Measurements from ENCODE around the gene SFTPA1. TPM values are rescaled to one million over a fixed set of nuclear protein-coding genes. Genes with fewer than 3 reads are reported as not detected.
"Not testable (repeated sequence)": the region's sequence is repeated elsewhere in the genome, so short reads cannot be mapped to it uniquely, and the experiment has no call there.

The SFTPA1 gene
- polyA plus RNA-seq, 1 experiment: not detected

GRCh38 chr10:79615577-79615976, 4.8 kb downstream of the SFTPA1 start:
- TF ChIP-seq CTCF (IDR thresholded peaks at IDR 0.05; ENCODE audit: low read depth, low read length): no peak
- ChIA-PET POLR2A (no interaction called here), CTCF (no interaction called here)
- DNase-seq (ENCODE audit: low read depth, low spot score): no peak
- Histone ChIP-seq H3K4me3 (ENCODE audit: low read depth, low read length) (no peak overlapping the region), H3K27ac (ENCODE audit: low read depth, low read length) (no peak overlapping the region), H3K9me3 (ENCODE audit: control insufficient read depth, insufficient read depth, low read length) (no peaks in the 10 kb centered on the region), H3K27me3 (ENCODE audit: control insufficient read depth, insufficient read depth, low read length) (peaks cover 7% of the 10 kb centered on the region)

- DNase-seq (ENCODE audit: low read depth, low spot score): no peak
- no peak overlapping the region for H3K4me3 ChIP-seq (ENCODE audit: low read depth, low read length)
- TF ChIP-seq CTCF (IDR thresholded peaks at IDR 0.05; ENCODE audit: low read depth, low read length): no peak
- H3K27ac ChIP-seq (ENCODE audit: low read depth, low read length): no peak overlapping the region
- no peaks in the 10 kb centered on the region for H3K9me3 ChIP-seq (ENCODE audit: control insufficient read depth, insufficient read depth, low read length)
- CTCF ChIA-PET: no interaction called here
- POLR2A ChIA-PET: no interaction called here
- peaks cover 7% of the 10 kb centered on the region for H3K27me3 ChIP-seq (ENCODE audit: control insufficient read depth, insufficient read depth, low read length)
Observed at GRCh38 chr10:79616164-79616563, 5.4 kb downstream of the SFTPA1 start.

- H3K9me3 ChIP-seq (ENCODE audit: control insufficient read depth, insufficient read depth, low read length); CTCF ChIA-PET; H3K4me3 ChIP-seq (ENCODE audit: low read depth, low read length); H3K27ac ChIP-seq (ENCODE audit: low read depth, low read length); DNase-seq (ENCODE audit: low read depth, low spot score); POLR2A ChIA-PET; H3K27me3 ChIP-seq (ENCODE audit: control insufficient read depth, insufficient read depth, low read length): not testable (repeated sequence)
Observed at GRCh38 chr10:79623663-79624062, 12.9 kb downstream of the SFTPA1 start.

DNA sequence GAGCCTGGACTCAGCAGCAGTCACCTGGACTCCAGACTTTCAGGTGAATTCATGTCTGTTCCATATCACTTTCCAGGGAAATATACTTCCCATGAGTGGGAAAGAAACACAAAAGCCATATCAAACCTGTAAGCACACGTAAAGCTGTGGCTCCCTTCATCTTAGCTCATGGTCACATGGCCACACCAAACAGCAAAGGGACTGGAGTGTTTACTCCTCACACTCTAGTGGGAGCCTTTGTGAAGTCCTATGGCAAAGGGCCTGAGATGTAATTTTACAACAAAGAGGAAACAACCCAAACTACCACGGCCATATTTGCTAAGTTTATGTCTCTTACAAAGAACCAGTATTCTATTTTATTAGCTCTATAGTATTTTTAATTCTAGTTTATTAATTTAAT, 16.3 kb downstream of the SFTPA1 start:
- TF ChIP-seq CTCF (IDR thresholded peaks at IDR 0.05; ENCODE audit: low read depth, low read length): no peak
- ChIA-PET POLR2A (interaction anchor here (0.6 kb wide), 1 partner anchor 30 kb away, joined by 3 read pairs; no protein-coding TSS in a partner anchor), CTCF (no interaction called here)
- Histone ChIP-seq H3K27me3 (ENCODE audit: control insufficient read depth, insufficient read depth, low read length) (peaks cover 5% of the 10 kb centered on the region), H3K27ac (ENCODE audit: low read depth, low read length) (no peak overlapping the region), H3K9me3 (ENCODE audit: control insufficient read depth, insufficient read depth, low read length) (no peaks in the 10 kb centered on the region), H3K4me3 (ENCODE audit: low read depth, low read length) (no peak overlapping the region)
- DNase-seq (ENCODE audit: low read depth, low spot score): no peak

- ChIA-PET CTCF (no interaction called here), POLR2A (no interaction called here)
Observed at GRCh38 chr10:79628083-79628482, 17.3 kb downstream of the SFTPA1 start.

More at GRCh38 chr10:79628083-79628482, 17.3 kb downstream of the SFTPA1 start:
- Histone ChIP-seq H3K9me3 (ENCODE audit: control insufficient read depth, insufficient read depth, low read length) (no peaks in the 10 kb centered on the region), H3K27ac (ENCODE audit: low read depth, low read length) (no peak overlapping the region), H3K4me3 (ENCODE audit: low read depth, low read length) (no peak overlapping the region), H3K27me3 (ENCODE audit: control insufficient read depth, insufficient read depth, low read length) (peaks cover 3% of the 10 kb centered on the region)
- no peak for DNase-seq (ENCODE audit: low read depth, low spot score)
- no peak for TF ChIP-seq CTCF (IDR thresholded peaks at IDR 0.05; ENCODE audit: low read depth, low read length)

Data from AG04450 (cell line).